ENCODE results near the gene MTHFD1L.

The MTHFD1L gene

GRCh38 chr6:150866147-150866990, 867 bp downstream of the MTHFD1L start:
- peak; percentile 64 for DNase-seq (ENCODE audit: low read depth)

- DNase-seq (ENCODE audit: low read depth) = no peak
Observed at GRCh38 chr6:150866991-150867501, 1.5 kb downstream of the MTHFD1L start.

- DNase-seq (ENCODE audit: low read depth) = no peak
Observed at GRCh38 chr6:150868759-150869158, 3.3 kb downstream of the MTHFD1L start.

GRCh38 chr6:150874179-150874578, 8.7 kb downstream of the MTHFD1L start:
- DNase-seq (ENCODE audit: low read depth) = no peak

- no peak for DNase-seq (ENCODE audit: low read depth)
Observed at GRCh38 chr6:150875841-150876240, 10.3 kb downstream of the MTHFD1L start.

GRCh38 chr6:150876598-150876997, 11.1 kb downstream of the MTHFD1L start:
- DNase-seq (ENCODE audit: low read depth) = no peak

- DNase-seq (ENCODE audit: low read depth) = no peak
Observed at GRCh38 chr6:150877928-150878327, 12.4 kb downstream of the MTHFD1L start.

- no peak for DNase-seq (ENCODE audit: low read depth)
Observed at GRCh38 chr6:150878347-150879213, 13.1 kb downstream of the MTHFD1L start.

GRCh38 chr6:150880336-150880735, 14.8 kb downstream of the MTHFD1L start:
- DNase-seq (ENCODE audit: low read depth) = no peak

- DNase-seq (ENCODE audit: low read depth) = no peak
Observed at GRCh38 chr6:150881911-150882481, 16.5 kb downstream of the MTHFD1L start.

GRCh38 chr6:150883521-150883920, 18.0 kb downstream of the MTHFD1L start:
- no peak for DNase-seq (ENCODE audit: low read depth)

- DNase-seq (ENCODE audit: low read depth) = no peak
Observed at GRCh38 chr6:150886155-150886554, 20.7 kb downstream of the MTHFD1L start.

- DNase-seq (ENCODE audit: low read depth) = no peak
Observed at GRCh38 chr6:150887978-150888563, 22.6 kb downstream of the MTHFD1L start.

GRCh38 chr6:150890346-150890745, 24.8 kb downstream of the MTHFD1L start:
- no peak for DNase-seq (ENCODE audit: low read depth)

- peak; percentile 19 for DNase-seq (ENCODE audit: low read depth)
Observed at GRCh38 chr6:150891888-150892485, 26.5 kb downstream of the MTHFD1L start.

GRCh38 chr6:150894191-150894744, 28.8 kb downstream of the MTHFD1L start:
- DNase-seq (ENCODE audit: low read depth) = no peak

- DNase-seq (ENCODE audit: low read depth) = no peak
Observed at GRCh38 chr6:150894935-150895552, 29.5 kb downstream of the MTHFD1L start.

- DNase-seq (ENCODE audit: low read depth) = no peak
Observed at GRCh38 chr6:150895928-150896632, 30.6 kb downstream of the MTHFD1L start.

GRCh38 chr6:150897400-150897943, 32.0 kb downstream of the MTHFD1L start:
- DNase-seq (ENCODE audit: low read depth) = no peak
